Measurements from ENCODE around the gene TEX13D. TPM values are rescaled to one million over a fixed set of nuclear protein-coding genes. Genes with fewer than 3 reads are reported as not detected.

TEX13D gene
- total RNA-seq, 4 donors from 2014 or later, result 0.48 TPM; not detected in 3

DNA sequence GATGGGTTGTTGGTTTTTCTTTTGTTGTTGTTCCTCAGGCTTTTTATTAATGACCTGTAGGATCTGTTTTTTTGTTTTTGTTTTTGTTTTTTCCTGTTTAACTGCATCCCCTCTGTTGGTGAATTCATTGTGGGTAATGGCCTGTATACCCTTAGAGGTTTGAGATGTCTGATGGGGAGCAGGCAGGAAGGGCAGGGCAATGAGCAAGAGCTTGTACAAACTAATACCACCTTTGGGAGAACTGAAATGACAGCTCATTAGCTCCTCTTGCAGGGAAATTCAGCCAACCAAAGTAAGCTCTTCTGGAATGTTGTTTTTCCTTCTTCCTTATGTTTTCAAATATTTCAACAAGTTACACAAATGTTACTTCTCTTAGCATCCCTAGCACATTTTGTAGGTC lies 37.3 kb downstream of the TEX13D start:
- no peak for DNase-seq
- in situ Hi-C loops (cut with MboI; ENCODE audit: low pct_ligation_motif_present in 1 of 4, low pct_unique_long_range_greater_than_20kb in 1 of 4, low sequenced_read_pairs in 3 of 4) (no loop called here), intact Hi-C loops (cut with DNase I; ENCODE audit: low total_unique reads) (no loop called here)
- Histone ChIP-seq H3K9me3 (no peaks in the 10 kb centered on the region), H3K27me3 (no peaks in the 10 kb centered on the region), H3K4me1 (no peaks in the 10 kb centered on the region), H3K27ac (no peak overlapping the region), H3K4me3 (no peak overlapping the region), H3K36me3 (no peaks in the 10 kb centered on the region)
- TF ChIP-seq, protein P1, sequence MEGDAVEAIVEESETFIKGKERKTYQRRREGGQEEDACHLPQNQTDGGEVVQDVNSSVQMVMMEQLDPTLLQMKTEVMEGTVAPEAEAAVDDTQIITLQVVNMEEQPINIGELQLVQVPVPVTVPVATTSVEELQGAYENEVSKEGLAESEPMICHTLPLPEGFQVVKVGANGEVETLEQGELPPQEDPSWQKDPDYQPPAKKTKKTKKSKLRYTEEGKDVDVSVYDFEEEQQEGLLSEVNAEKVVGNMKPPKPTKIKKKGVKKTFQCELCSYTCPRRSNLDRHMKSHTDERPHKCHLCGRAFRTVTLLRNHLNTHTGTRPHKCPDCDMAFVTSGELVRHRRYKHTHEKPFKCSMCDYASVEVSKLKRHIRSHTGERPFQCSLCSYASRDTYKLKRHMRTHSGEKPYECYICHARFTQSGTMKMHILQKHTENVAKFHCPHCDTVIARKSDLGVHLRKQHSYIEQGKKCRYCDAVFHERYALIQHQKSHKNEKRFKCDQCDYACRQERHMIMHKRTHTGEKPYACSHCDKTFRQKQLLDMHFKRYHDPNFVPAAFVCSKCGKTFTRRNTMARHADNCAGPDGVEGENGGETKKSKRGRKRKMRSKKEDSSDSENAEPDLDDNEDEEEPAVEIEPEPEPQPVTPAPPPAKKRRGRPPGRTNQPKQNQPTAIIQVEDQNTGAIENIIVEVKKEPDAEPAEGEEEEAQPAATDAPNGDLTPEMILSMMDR (IDR thresholded peaks at IDR 0.05), result no peak
- no peak for TF ChIP-seq POLR2A (IDR thresholded peaks at IDR 0.05)
- TF ChIP-seq POLR2AphosphoS5 (IDR thresholded peaks at IDR 0.05), result no peak
- TF ChIP-seq EP300 (IDR thresholded peaks at IDR 0.05; ENCODE audit: low read depth), result no peak

GRCh38 chrX:124373348-124373747 lies 40.9 kb downstream of the TEX13D start:
- no peak overlapping the region for H3K27ac ChIP-seq
- TF ChIP-seq, protein P1 (IDR thresholded peaks at IDR 0.05), result no peak
- TF ChIP-seq POLR2AphosphoS5 (IDR thresholded peaks at IDR 0.05), result no peak
- no peak for TF ChIP-seq EP300 (IDR thresholded peaks at IDR 0.05; ENCODE audit: low read depth)
- TF ChIP-seq POLR2A (IDR thresholded peaks at IDR 0.05), result no peak
- no peaks in the 10 kb centered on the region for H3K4me1 ChIP-seq
- no peaks in the 10 kb centered on the region for H3K9me3 ChIP-seq
- H3K4me3 ChIP-seq, result no peak overlapping the region
- DNase-seq, result no peak
- intact Hi-C loops (cut with DNase I; ENCODE audit: low total_unique reads) (no loop called here), in situ Hi-C loops (cut with MboI; ENCODE audit: low pct_ligation_motif_present in 1 of 4, low pct_unique_long_range_greater_than_20kb in 1 of 4, low sequenced_read_pairs in 3 of 4) (no loop called here)
- WGBS, 2 donors (ENCODE audit: low coverage in 1 of 2), result 63% methylated on average over 1 of the region's 1 CpG; no CpG with 5 or more reads in 1 of the 2 donors
- H3K36me3 ChIP-seq, result no peaks in the 10 kb centered on the region
- no peaks in the 10 kb centered on the region for H3K27me3 ChIP-seq

- no peak for DNase-seq
- intact Hi-C loops (cut with DNase I; ENCODE audit: low total_unique reads) (no loop called here), in situ Hi-C loops (cut with MboI; ENCODE audit: low pct_ligation_motif_present in 1 of 4, low pct_unique_long_range_greater_than_20kb in 1 of 4, low sequenced_read_pairs in 3 of 4) (loop anchor here in 1 of 4 donors (25.0 kb wide), 1 partner anchor 166 kb away; no protein-coding TSS in a partner anchor)
- H3K4me3 ChIP-seq, result no peak overlapping the region
- H3K9me3 ChIP-seq, result no peaks in the 10 kb centered on the region
- H3K27me3 ChIP-seq, result no peaks in the 10 kb centered on the region
- no peaks in the 10 kb centered on the region for H3K36me3 ChIP-seq
- 58 to 60% methylated on average over 2 to 4 of the region's 4 CpGs for WGBS, 2 donors (ENCODE audit: low coverage in 1 of 2)
- no peak overlapping the region for H3K27ac ChIP-seq
- TF ChIP-seq POLR2AphosphoS5 (IDR thresholded peaks at IDR 0.05) (no peak), POLR2A (IDR thresholded peaks at IDR 0.05) (no peak), EP300 (IDR thresholded peaks at IDR 0.05; ENCODE audit: low read depth) (no peak)
- TF ChIP-seq, protein P1 (IDR thresholded peaks at IDR 0.05), result no peak
- no peaks in the 10 kb centered on the region for H3K4me1 ChIP-seq
Measured at GRCh38 chrX:124378643-124379042, 46.2 kb downstream of the TEX13D start.

DNA sequence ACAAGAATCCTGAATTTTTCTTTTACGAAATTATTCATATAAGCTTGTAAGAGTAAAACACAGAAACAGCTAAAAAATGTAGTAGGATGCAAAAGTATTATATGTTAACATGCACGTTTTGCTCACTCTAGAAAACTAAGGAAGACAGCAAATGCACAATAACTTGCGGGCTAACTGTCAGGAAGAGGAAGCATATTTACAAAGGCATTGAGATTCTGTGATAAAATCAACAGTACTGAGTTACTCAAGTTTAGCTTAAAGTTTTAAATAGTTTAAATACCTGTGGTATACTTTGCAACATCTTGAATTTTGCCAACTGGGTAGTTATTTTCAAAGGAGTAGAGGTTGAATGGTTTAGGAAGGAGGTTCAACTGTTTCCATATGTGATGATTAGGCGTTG lies 50.9 kb downstream of the TEX13D start:
- H3K36me3 ChIP-seq, result no peaks in the 10 kb centered on the region
- in situ Hi-C loops (cut with MboI; ENCODE audit: low pct_ligation_motif_present in 1 of 4, low pct_unique_long_range_greater_than_20kb in 1 of 4, low sequenced_read_pairs in 3 of 4) (loop anchor here in 1 of 4 donors (25.0 kb wide), 1 partner anchor 171 kb away; no protein-coding TSS in a partner anchor), intact Hi-C loops (cut with DNase I; ENCODE audit: low total_unique reads) (no loop called here)
- H3K4me3 ChIP-seq, result no peak overlapping the region
- H3K9me3 ChIP-seq, result no peaks in the 10 kb centered on the region
- WGBS, 2 donors (ENCODE audit: low coverage in 1 of 2), result 71 to 86% methylated on average over 1 to 4 of the region's 4 CpGs
- TF ChIP-seq EP300 (IDR thresholded peaks at IDR 0.05; ENCODE audit: low read depth) (no peak), POLR2AphosphoS5 (IDR thresholded peaks at IDR 0.05) (no peak), POLR2A (IDR thresholded peaks at IDR 0.05) (no peak)
- TF ChIP-seq, protein P1 (IDR thresholded peaks at IDR 0.05), result no peak
- H3K27me3 ChIP-seq, result no peaks in the 10 kb centered on the region
- no peak overlapping the region for H3K27ac ChIP-seq
- H3K4me1 ChIP-seq, result no peaks in the 10 kb centered on the region
- DNase-seq, result no peak
